Brain pericyte (primary cell): ENCODE data around the gene ASZ1.
"Not testable (repeated sequence)": the region's sequence is repeated elsewhere in the genome, so short reads cannot be mapped to it uniquely, and the experiment has no call there.

Source experiments
- DNase-seq: peaks from one replicate; pipeline ENCODE4 v3.0.0-alpha.2; 2012; ENCODE audit warnings: low read depth, low spot score

ASZ1 gene, protein sequence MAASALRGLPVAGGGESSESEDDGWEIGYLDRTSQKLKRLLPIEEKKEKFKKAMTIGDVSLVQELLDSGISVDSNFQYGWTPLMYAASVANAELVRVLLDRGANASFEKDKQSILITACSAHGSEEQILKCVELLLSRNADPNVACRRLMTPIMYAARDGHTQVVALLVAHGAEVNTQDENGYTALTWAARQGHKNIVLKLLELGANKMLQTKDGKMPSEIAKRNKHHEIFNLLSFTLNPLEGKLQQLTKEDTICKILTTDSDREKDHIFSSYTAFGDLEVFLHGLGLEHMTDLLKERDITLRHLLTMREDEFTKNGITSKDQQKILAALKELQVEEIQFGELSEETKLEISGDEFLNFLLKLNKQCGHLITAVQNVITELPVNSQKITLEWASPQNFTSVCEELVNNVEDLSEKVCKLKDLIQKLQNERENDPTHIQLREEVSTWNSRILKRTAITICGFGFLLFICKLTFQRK

GRCh38 chr7:117427258-117427701 is at the start of gene ASZ1:
ASZ1 (minus strand) TSS chr7:117427493; CDS start chr7:117427460, 33 bp downstream.
- no peak for DNase-seq

- no peak for DNase-seq
Observed at GRCh38 chr7:117476557-117477215, 49.4 kb upstream of the ASZ1 start.

DNA sequence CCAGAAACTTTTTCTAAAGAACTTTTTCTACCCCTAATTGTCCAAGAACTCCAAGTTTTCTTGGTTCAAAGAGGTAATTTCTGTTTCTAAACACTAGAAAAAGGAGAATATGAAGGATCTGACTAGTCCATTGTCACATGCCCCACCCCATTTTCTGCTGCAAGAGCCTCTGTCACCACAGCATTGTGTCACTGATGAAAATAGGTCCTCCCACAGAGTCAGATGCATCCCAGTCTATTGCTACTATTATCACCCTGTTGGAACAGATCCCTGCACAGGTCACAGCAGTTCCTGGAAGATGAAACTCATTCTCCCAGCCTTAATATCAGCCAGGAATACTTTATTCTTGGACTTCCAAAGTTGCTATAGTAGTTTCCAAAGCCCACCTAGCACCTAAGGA is 45.0 kb upstream of the ASZ1 start:
- DNase-seq = no peak

DNA sequence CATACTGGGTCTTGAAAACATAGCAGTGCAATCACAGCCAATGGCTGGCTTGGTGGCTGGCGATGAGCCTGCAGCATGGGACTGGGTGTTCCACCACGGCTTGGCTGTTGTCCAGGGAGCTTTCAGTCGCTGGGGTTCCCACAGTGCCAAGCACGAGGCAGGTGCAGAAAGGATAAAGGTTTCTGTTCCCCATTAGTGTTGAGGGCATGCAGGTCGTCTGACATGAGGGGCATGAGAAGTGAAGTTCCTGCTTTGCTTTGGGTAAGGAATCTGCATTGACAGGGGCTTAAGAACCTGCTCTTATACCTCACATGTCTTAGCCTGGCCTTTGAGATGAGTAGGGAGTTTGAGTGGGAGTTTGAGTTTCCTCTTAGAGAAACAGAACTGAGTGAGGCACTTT is 43.5 kb upstream of the ASZ1 start:
- DNase-seq = no peak

DNA sequence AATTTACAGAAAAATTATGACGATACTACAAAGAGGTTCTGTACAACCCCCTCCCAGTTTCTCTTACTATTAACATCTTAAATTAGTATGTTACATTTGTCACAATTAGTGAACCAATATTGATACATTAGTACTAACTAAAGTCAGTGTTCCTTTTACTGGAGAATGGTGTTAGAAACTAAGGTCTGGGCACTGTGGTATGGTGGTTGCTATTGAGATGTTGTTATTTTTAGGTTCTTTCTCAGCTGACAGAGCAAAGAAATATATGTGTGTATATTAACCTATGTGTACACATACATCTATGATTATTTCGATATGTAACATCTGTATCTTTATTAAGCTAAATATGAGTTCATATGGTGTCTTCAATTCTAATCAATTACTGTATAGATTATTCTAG is 40.9 kb upstream of the ASZ1 start:
- DNase-seq = no peak

DNA sequence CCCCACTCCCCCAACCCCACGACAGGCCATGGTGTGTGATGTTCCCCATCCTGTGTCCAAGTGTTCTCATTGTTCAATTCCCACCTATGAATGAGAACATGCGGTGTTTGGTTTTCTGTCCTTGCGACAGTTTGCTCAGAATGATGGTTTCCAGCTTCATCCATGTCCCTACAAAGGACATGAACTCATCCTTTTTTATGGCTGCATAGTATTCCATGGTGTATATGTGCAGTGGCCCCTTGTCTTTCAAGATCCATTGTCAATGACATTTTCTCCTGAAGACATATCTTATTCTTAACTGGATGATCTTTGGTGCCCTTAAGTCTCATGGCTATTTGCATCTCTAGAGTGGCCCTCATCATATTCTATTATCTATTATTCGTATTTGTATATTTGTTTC is 33.5 kb upstream of the ASZ1 start:
- DNase-seq = not testable (repeated sequence)

GRCh38 chr7:117459735-117460134 is 32.4 kb upstream of the ASZ1 start:
- no peak for DNase-seq

- DNase-seq = no peak
Observed at GRCh38 chr7:117458977-117459583, 31.8 kb upstream of the ASZ1 start.

DNA sequence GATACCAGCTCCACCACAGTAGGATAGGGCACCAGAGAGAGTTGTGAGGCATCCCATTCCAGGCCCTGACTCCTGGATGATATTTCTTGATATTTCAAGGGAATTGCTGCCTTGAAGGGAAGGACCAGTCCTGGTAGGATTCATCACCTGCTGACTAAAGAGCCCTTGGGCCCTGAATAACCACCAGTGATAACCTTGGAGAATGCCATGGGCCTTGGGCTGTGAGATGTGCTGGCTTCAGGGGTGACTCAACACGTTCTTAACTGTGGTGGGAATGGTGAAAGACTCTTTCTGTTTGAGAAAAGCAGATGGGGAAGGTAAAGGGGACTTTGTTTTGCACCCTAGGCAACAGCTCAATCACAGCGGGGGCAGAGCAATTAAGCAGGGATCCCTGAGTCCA is 21.4 kb upstream of the ASZ1 start:
- DNase-seq = no peak

- no peak for DNase-seq
Observed at GRCh38 chr7:117446220-117446815, 19.0 kb upstream of the ASZ1 start.

- DNase-seq = no peak
Observed at GRCh38 chr7:117445206-117445605, 17.9 kb upstream of the ASZ1 start.

- DNase-seq = no peak
Observed at GRCh38 chr7:117444646-117445045, 17.4 kb upstream of the ASZ1 start.

DNA sequence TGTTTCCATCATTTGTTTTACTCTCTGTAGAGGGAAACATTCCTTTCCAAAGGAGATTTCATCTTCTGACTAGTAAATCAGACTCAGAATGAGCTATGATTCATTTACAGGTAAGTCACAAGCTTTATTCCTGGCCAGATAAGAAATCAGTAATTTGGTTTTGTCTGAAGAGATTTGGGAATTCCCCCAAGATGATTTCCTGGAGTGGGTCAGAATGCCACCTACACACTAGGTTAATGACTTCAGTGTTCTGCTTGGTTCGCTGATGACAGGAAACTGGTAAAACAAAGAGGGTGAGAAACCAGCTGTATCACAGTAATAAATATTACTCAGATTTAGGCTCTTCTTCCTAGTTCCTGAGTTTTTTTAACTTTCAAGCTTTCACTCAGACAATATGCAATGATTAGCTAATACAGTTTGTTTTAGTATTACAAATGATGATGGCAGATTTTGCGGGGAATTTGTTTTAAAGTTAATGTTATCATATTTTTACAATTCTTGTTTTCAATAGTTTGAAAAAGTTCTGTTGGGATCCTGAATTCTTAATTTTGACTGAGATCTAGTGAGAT is 8.3 kb upstream of the ASZ1 start:
- DNase-seq = no peak

GRCh38 chr7:117424090-117424829 is 3.0 kb downstream of the ASZ1 start:
- no peak for DNase-seq

DNA sequence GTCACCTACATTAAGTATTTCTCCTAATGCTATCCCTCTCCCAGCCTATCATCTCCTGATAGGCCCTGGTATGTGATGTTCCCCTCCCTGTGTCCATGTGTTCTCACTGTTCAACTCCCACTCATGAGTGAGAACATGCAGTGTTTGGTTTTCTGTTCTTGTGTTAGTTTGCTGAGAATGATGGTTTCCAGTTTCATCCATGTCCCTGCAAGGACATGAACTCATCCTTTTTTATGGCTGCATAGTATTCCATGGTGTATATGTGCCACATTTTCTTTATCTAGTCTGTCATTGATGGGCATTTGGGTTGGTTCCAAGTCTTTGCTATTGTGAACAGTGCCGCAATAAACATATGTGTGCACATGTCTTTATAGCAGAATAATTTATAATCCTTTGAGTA is 12.7 kb downstream of the ASZ1 start:
- DNase-seq = not testable (repeated sequence)

- DNase-seq = no peak
Observed at GRCh38 chr7:117412946-117413559, 14.2 kb downstream of the ASZ1 start.

DNA sequence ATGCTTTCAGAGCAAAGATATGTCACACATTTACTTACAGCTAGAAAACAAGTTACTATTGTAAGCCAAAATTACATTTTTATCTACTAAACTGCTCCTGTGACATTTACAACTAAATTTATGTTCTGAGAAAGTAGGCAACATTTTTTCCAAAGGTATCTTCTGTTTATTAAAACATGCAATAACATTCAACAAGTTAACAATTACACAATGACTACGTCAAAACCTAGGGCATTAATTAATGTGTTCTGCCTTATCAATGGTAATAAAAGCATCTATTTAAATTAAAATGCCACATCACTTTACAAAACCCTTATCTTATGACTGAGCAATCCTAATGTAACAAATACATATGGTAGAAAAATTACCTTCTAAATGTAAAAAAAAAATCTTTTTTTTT is 14.9 kb downstream of the ASZ1 start:
- no peak for DNase-seq

DNA sequence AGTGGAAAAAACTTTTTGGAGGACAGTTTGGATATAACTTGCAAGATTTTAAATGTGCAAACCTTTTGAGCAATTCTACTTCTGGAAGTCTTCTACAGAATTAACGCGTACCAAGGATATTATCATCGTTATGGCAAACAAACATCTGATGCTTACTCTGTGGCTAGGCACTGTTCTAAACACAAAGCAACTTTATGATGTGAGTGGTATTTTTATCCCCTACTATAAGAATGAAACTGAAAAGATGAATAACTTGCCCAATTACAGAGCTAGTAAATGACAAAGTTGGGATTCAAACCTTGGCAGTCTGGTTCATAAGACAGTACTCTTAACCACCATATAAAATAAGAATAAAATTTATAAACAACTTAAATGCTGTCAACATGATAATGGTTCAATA is 15.8 kb downstream of the ASZ1 start:
- no peak for DNase-seq

DNA sequence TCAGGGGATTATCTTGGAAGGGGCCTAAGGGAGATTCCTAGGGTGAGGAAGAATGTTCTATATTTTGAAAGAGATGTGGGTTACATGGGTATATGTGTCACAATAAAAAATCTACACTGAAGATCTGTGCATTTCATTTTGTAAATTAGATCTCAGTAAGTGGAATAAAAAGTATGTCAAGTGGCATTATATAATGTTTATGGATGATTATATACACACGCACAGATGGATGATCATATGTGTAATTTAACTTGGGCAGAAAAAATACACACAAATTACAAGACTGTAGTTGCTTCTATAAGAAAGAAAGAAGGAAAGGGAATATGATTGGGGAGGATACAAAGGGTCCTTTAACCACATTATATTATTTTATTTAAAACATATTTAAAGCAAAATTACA is 18.5 kb downstream of the ASZ1 start:
- no peak for DNase-seq

DNA sequence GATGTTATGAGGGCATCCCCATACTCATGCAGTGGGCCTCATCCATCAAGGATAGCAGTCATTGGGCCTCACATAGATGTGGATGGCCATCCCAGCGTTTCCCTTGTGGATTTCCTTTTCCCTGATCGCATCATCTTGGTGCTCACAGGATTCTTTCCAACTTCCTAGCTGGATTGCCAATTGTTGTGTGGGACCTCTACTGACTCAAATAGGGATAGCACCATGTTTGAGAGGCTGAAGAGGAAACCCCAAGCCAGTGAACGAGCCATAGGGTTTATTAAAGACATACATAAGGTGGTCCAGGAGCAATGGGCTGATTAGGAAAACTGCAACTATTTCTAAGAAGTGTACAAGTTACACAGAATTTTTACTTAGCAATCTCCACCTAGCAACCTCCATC is 21.8 kb downstream of the ASZ1 start:
- DNase-seq = no peak

DNA sequence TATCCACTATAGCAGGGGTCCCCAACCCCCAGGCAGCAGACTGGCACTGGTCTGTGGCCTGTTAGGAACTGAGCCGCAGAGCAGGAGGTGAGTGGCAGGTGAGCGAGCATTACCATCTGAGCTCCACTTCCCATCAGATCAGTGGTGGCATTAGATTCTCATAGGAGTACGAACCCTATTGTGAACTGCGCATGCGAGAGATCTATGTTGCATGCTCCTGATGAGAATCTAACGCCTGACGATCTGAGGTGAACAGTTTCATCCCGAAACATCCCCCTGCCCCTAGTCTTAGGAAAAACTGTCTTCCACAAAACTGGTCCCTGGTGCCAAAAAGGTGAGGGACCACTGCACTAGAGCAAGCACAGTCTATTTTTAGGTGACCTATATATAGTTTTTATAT is 23.6 kb downstream of the ASZ1 start:
- DNase-seq = no peak
